KBM-7 (cell line): Measurements from ENCODE around the gene PHYKPL.
"Not testable (repeated sequence)": the region's sequence is repeated elsewhere in the genome, so short reads cannot be mapped to it uniquely, and the experiment has no call there.

Experiments
- DNase-seq: peaks from one replicate; pipeline ENCODE4 v3.0.0-alpha.2; 2015
- in situ Hi-C: fragments of 300-500 bp; cut with MboI; formaldehyde crosslinking; loops from 2 replicates; pipeline ENCODE4 v1.14.3; 2020; ENCODE audit warnings: low sequenced_read_pairs, low pct_unique_long_range_greater_than_20kb, mixed read lengths

Gene PHYKPL

DNA sequence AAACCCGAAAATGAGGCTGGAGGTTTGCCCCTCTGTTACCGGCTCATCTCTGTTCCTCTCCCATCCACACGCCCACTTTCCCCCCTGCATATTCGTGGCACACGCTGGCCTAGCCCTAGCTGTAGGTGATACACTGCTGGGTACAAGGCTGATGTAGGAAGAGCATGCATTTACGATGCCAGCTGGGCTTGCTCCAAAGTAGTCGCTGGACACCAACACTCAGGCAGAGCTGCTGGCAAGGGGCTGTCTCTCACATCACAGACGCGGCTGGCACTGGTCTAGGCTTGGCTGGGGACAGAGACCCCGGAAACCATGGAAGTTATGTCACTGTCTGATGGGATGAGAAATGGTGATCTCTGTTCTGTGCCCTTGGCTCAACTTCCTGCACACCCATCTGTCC lies 9.8 kb upstream of the PHYKPL start:
- in situ Hi-C loops, result no loop called here
- DNase-seq, result no peak

- in situ Hi-C loops, result no loop called here
- DNase-seq, result no peak
Observed at GRCh38 chr5:178241688-178242231, 9.2 kb upstream of the PHYKPL start.

- peak; percentile 97 for DNase-seq
- in situ Hi-C loops, result no loop called here
Observed at GRCh38 chr5:178241231-178241663, 8.6 kb upstream of the PHYKPL start.

- DNase-seq, result peak; percentile 80
- in situ Hi-C loops, result no loop called here
Observed at GRCh38 chr5:178240766-178241165, 8.2 kb upstream of the PHYKPL start.

GRCh38 chr5:178240341-178240741 lies 7.7 kb upstream of the PHYKPL start:
- DNase-seq, result peak; percentile 24
- in situ Hi-C loops, result no loop called here

GRCh38 chr5:178239626-178240301 lies 7.2 kb upstream of the PHYKPL start:
- DNase-seq, in situ Hi-C loops: not testable (repeated sequence)

- in situ Hi-C loops, result no loop called here
- no peak for DNase-seq
Observed at GRCh38 chr5:178238711-178239592, 6.3 kb upstream of the PHYKPL start.

GRCh38 chr5:178238313-178238635 lies 5.7 kb upstream of the PHYKPL start:
- DNase-seq, result no peak
- in situ Hi-C loops, result no loop called here

DNA sequence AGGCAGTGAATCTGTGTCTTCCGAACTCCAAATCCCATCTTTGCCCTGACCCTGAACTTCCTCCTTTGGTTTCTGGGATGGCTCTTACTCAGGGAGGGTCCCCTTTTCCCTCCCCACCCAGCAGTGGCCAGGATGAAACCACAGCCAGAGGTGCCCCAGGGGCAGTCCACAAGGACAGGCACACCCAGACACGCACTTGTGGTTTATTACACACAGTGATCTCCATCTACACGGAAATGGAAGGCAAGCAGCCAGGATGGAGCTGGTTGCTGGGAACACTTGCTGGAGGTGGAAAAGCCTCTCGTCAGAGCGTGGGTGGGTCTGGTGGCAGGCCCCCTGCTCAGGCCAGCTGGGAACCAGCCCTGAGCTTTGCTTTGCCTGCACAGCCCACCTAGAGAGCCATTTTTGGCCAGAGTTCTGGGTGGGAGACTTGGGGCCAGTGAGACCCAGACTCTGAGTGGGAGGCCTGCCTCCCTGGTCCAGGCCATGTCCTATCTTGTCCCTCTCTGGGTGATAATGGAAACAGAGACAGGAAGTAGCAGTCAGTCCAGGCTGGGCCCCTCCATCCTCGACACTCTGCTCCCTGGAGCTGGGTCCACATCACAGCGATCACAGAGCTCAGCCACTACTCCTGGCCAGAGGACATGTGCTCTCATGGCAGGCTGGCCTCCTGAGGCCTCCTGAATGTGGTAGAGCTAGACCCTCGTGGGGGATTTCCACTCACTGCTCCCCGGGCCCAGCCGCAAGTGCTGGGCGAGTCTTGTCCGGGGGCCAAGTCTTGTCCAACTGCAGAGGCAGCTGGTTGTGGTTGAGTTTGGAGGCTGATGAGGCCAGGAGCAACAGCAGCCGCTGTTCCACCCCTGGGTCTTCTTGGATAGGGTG lies 5.1 kb upstream of the PHYKPL start:
- peak; percentile 76 for DNase-seq
- in situ Hi-C loops, result no loop called here

GRCh38 chr5:178236679-178237078 lies 4.1 kb upstream of the PHYKPL start:
- DNase-seq, result no peak
- in situ Hi-C loops, result no loop called here

DNA sequence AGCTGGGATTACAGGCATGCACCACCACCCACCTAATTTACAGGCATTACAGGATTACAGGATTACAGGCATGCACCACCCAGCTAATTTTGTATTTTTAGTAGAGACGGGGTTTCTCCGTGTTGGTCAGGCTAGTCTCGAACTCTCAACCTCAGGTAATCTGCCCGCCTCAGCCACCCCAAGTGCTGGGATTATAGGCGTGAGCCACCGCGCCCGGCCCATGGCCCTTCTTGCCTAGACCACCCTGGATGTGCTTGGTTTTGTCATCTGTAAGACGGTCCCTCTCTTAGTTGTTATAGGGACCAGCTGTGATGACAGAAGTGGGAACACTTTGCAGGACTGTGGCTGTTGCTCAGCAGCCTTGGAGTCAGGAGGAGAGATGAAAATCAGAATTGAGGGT lies 3.5 kb upstream of the PHYKPL start:
- DNase-seq, result no peak
- in situ Hi-C loops, result no loop called here

- DNase-seq, result no peak
- in situ Hi-C loops, result no loop called here
Observed at GRCh38 chr5:178235588-178235974, 3.0 kb upstream of the PHYKPL start.

DNA sequence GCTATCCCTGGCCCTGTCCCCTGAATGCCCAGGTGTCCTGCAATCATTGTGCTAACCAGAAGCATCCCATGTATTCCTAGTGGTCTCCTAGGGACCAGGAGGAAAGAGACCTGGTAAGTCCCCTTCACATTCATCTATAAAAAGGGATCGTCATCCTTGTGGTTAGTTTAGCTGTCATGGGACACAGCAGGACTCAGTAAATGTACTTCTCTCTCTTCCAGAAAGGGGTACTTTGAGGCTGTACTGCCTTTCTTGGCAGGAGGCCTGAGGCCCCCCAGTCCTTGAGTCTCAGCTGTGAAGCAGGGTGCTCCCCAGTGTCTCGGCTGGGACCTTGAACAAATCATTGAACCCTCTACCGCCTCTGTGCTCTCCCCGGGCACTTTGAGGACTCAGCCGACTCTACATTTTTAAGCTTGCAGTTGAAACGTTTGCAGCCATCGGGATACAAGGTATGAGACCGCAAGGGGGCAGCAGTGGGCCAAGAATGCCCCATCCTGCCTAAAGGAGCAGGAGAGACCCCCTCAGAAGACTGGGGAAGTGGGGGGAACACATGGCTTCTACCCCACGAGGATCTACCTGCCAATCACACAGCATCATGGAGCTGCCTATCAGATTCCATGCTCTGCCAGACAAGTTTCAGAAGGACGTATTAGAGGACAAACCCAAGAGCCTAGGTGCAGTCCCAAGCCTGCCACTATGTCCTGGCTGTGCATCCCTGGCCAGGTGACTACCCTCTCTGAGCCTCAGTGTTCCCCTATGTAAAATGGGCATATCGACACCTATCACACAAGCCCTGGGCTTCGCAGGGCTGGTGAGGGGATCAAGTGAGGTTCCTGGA lies 2.4 kb upstream of the PHYKPL start:
- DNase-seq, result peak; percentile 92
- in situ Hi-C loops, result no loop called here

DNA sequence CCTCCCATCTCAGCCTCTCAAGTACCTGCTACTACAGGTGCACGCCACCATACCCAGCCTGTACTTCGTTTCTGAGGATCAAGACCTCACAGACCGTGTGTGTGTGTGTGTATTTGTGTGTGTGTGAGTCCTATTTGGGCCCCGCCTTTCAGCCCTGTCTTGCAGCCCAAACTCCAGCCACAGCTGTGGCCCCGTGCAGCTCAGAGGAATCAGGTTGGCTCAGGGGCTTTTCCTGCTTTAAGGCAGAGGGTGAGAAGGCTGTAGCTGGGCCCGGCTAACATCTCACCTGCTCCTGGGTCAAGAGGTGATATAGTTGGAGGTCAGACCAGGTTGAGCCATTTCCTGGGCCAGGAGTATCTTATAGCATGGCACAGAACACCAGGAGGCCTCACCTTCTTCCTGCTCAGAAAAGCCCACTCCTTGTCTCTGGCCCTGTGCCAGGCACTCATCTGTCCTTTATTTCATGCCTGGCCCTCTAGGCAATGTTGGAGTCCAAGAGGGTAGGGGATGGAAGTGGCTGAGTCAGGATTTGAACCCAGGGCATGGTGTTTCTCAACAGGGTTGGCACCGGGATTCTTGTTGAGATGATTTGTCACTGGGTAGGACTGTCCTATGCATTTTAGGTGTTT lies 1.6 kb upstream of the PHYKPL start:
- DNase-seq, result no peak
- in situ Hi-C loops, result no loop called here

DNA sequence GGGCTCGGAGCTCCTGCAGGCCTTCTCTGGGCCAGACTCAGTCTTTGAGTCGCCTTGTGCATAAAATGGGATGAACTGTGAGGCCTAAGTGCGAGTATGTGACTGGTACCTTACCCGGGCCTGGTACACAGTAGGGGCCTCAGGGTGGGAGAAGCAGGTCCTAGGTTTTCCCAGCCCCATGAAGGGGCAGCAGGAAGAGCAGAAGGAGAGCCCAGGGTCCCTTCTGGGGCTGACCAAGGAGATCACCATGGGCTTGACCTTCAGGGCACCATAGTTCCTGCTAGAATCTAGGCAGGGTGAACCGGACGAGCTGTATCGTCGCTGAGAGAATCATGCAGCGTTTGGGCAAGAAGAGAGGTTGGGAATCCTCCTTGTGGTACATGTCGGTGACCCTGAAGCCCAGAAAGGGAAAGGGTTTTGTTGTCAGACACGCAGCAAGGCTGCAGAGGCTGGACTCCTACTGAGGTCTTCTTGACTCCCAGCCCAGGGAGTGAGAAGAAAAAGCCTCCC lies 373 bp upstream of the PHYKPL start:
- in situ Hi-C loops, result no loop called here
- DNase-seq, result no peak

- in situ Hi-C loops, result no loop called here
- no peak for DNase-seq
Observed at GRCh38 chr5:178231539-178232123, 971 bp downstream of the PHYKPL start.

- DNase-seq, result no peak
- in situ Hi-C loops, result no loop called here
Observed at GRCh38 chr5:178230879-178231538, 1.6 kb downstream of the PHYKPL start.
